ENCODE measurements around the gene SPTBN5. TPM values are rescaled to one million over a fixed set of nuclear protein-coding genes. Genes with fewer than 3 reads are reported as not detected.
A peak's percentile ranks its signal among the peaks of the same experiment; 100 is the strongest.

Gene SPTBN5
- total RNA-seq, 1 experiment from 2014 or later = 0.64 TPM

DNA sequence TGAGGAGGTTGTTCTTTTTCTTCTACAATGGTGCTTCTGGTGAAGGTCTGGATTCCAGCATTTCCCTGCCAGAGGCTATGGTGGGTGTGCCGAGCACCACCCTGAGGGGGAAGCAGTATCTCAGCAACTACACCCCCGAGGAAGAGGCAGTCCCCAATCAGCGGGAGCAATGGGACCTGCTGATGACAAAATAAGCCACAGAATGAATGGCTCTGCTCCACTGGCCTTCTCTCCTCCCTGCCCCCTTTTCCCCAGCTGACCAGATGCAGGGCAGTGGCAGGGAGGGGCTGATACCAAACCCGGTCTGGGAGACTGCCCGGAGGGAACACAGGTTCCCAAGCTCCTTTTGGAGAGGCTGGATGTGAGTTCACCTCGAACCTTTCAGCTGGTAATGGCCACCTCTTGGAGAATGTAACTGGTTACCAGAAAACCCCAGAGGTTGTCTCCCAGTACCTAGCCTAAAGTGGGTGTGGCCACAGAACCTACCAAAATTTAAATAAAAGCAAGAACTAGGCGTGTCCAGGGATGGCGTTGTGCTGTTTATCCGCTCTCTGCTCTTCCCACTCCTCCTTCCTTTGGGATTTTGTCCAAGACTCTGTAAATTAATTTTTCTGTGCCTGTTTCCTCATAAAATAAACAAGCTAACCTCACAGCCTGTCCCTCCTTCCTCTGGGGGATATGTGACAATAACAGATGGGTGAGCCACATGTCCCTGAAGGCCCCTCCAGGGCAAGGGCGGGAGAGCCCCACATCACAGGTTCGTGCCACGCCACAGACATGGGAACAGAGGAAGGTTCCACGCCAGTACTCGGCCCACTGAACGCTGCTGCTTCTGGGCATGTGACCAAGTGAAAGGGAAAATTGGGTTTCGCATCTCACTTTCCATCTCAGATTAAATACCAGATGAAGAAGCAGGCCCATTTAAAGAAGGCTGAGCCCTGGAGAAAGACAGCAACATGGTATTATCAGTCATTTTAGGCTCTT lies 35.1 kb upstream of the SPTBN5 start:
- CTCF ChIA-PET = no interaction called here

DNA sequence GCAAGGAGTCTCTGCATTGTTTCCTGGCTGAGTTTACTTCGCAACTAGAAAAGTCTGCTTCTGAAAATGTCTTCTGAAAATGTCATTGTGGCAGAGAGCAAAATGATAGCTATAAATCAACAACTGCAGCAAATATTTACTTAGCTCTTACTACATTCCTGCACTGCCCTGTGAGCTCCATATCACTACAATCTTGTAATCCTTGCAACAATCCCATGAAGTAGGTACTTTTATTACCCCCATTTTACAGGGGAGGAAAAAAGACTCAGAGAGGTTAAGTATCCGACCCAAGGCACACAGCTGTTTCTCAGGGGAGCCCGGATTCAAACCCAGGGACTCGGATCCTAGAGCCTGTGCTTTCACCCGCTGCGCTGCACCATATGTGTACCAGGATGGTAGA lies 34.2 kb upstream of the SPTBN5 start:
- DNase-seq = no peak
- H3K4me3 Mint-ChIP-seq (ENCODE audit: low read depth, unreplicated experiment) = no peak overlapping the region
- intact Hi-C loops (cut with micrococcal nuclease; ENCODE audit: unreplicated experiment) = loop anchor here (5.0 kb wide), 1 partner anchor 44 kb away; the partner anchor contains the start of gene EHD4
- no peak overlapping the region for H3K27ac Mint-ChIP-seq (ENCODE audit: unreplicated experiment)
- H3K27me3 Mint-ChIP-seq (ENCODE audit: unreplicated experiment) = no peaks in the 10 kb centered on the region
- peaks cover 27% of the 10 kb centered on the region for H3K4me1 Mint-ChIP-seq (ENCODE audit: low read depth, unreplicated experiment)
- peaks cover 20% of the 10 kb centered on the region for H3K36me3 Mint-ChIP-seq (ENCODE audit: insufficient read depth, unreplicated experiment)
- CTCF ChIA-PET = no interaction called here
- TF ChIP-seq, protein P1, sequence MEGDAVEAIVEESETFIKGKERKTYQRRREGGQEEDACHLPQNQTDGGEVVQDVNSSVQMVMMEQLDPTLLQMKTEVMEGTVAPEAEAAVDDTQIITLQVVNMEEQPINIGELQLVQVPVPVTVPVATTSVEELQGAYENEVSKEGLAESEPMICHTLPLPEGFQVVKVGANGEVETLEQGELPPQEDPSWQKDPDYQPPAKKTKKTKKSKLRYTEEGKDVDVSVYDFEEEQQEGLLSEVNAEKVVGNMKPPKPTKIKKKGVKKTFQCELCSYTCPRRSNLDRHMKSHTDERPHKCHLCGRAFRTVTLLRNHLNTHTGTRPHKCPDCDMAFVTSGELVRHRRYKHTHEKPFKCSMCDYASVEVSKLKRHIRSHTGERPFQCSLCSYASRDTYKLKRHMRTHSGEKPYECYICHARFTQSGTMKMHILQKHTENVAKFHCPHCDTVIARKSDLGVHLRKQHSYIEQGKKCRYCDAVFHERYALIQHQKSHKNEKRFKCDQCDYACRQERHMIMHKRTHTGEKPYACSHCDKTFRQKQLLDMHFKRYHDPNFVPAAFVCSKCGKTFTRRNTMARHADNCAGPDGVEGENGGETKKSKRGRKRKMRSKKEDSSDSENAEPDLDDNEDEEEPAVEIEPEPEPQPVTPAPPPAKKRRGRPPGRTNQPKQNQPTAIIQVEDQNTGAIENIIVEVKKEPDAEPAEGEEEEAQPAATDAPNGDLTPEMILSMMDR (IDR thresholded peaks at IDR 0.05; ENCODE audit: unreplicated experiment) = no peak
- H3K9me3 Mint-ChIP-seq (ENCODE audit: low read depth, unreplicated experiment) = no peaks in the 10 kb centered on the region
- no TSS peak for BruUV-seq (replicated peaks)

More for the DNA sequence above, 35.1 kb upstream of the SPTBN5 start:
- TF ChIP-seq, protein P1 (IDR thresholded peaks at IDR 0.05; ENCODE audit: unreplicated experiment) = no peak
- no peaks in the 10 kb centered on the region for H3K27me3 Mint-ChIP-seq (ENCODE audit: unreplicated experiment)
- H3K27ac Mint-ChIP-seq (ENCODE audit: unreplicated experiment) = no peak overlapping the region
- no TSS peak for BruUV-seq (replicated peaks)
- no peak overlapping the region for H3K4me3 Mint-ChIP-seq (ENCODE audit: low read depth, unreplicated experiment)
- no peak for DNase-seq
- intact Hi-C loops (cut with micrococcal nuclease; ENCODE audit: unreplicated experiment) = loop anchor here (5.0 kb wide), 1 partner anchor 43 kb away; the partner anchor contains the start of gene EHD4
- peaks cover 22% of the 10 kb centered on the region for H3K36me3 Mint-ChIP-seq (ENCODE audit: insufficient read depth, unreplicated experiment)
- H3K9me3 Mint-ChIP-seq (ENCODE audit: low read depth, unreplicated experiment) = no peaks in the 10 kb centered on the region
- peaks cover 28% of the 10 kb centered on the region for H3K4me1 Mint-ChIP-seq (ENCODE audit: low read depth, unreplicated experiment)

DNA sequence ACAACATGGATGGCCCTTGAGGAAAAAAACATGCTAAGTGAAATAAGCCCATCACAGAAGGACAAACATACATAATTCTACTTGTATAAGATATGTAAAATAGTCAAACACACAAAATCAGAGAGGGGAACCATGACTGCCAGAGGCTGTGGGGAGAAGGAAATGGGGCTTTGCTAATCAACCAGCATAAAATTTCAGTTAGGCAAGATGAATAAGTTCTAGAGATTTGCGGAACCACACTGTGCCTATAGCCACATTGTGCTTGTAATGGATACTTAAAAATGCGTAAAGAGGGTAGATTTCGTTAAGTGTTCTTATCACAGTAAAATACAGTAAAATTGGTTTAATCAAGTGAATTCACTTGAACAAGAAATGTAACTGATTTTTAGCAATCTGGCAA lies 33.7 kb upstream of the SPTBN5 start:
- TF ChIP-seq, protein P1 (IDR thresholded peaks at IDR 0.05; ENCODE audit: unreplicated experiment) = no peak
- no peak overlapping the region for H3K4me3 Mint-ChIP-seq (ENCODE audit: low read depth, unreplicated experiment)
- DNase-seq = no peak
- CTCF ChIA-PET = no interaction called here
- H3K27me3 Mint-ChIP-seq (ENCODE audit: unreplicated experiment) = no peaks in the 10 kb centered on the region
- no peak overlapping the region for H3K27ac Mint-ChIP-seq (ENCODE audit: unreplicated experiment)
- H3K36me3 Mint-ChIP-seq (ENCODE audit: insufficient read depth, unreplicated experiment) = peaks cover 18% of the 10 kb centered on the region
- peaks cover 33% of the 10 kb centered on the region for H3K4me1 Mint-ChIP-seq (ENCODE audit: low read depth, unreplicated experiment)
- intact Hi-C loops (cut with micrococcal nuclease; ENCODE audit: unreplicated experiment) = loop anchor here (5.0 kb wide), 1 partner anchor 45 kb away; the partner anchor contains the start of gene EHD4
- H3K9me3 Mint-ChIP-seq (ENCODE audit: low read depth, unreplicated experiment) = no peaks in the 10 kb centered on the region
- BruUV-seq (replicated peaks) = no TSS peak

DNA sequence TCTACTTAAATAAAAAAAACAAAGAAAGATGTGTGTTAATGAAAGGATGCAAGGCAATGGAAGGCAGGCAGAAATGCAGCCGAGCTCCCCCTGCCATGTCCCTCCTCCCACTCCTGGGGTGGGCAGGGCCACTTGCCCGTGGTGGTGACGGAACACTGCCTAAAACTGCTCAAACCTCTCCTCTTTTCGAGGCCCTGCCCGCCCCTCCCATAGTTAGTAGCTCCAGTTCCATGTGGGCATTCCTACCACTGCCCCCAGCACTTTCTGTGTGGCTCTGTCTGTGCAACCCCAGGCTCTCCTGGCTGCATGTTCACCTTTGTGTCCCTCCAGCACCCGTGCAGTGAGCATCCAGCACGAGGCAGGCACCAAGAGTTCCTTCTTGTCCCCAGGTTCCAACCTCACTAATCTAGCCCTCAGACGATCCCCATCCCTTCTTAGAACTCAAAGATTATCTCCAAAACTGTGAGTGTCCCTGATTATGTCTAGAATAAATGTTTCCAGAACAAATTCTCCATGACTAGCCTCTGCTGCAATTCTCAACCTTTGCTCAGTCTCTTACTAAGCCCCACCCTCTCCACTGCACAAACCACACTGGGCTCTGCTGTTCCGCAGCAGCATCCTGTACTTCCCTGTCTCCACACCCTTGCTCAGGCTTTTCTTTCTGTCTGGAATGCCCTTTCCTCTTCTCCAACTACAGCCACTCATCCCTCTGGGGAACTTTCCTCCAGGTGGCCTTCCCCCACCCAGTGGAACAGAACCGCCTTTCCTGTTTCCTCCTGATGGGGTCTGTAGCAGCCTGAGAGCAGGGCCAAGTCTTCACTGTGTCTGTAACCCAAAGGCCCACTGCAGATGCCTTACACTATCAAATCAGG lies 32.6 kb upstream of the SPTBN5 start:
- Mint-ChIP-seq H3K27ac (ENCODE audit: unreplicated experiment) (peak overlapping the region; percentile 18), H3K27me3 (ENCODE audit: unreplicated experiment) (no peaks in the 10 kb centered on the region), H3K4me1 (ENCODE audit: low read depth, unreplicated experiment) (peaks cover 35% of the 10 kb centered on the region), H3K9me3 (ENCODE audit: low read depth, unreplicated experiment) (no peaks in the 10 kb centered on the region), H3K4me3 (ENCODE audit: low read depth, unreplicated experiment) (peak overlapping the region; percentile 23), H3K36me3 (ENCODE audit: insufficient read depth, unreplicated experiment) (peaks cover 18% of the 10 kb centered on the region)
- TF ChIP-seq, protein P1 (IDR thresholded peaks at IDR 0.05; ENCODE audit: unreplicated experiment) = no peak
- BruUV-seq (replicated peaks) = no TSS peak
- intact Hi-C loops (cut with micrococcal nuclease; ENCODE audit: unreplicated experiment) = loop anchor here (5.0 kb wide), 1 partner anchor 46 kb away; the partner anchor contains the start of gene EHD4
- CTCF ChIA-PET = no interaction called here
- DNase-seq = no peak
